ENCODE measurements around the gene ATP6V0C.

The ATP6V0C gene

DNA sequence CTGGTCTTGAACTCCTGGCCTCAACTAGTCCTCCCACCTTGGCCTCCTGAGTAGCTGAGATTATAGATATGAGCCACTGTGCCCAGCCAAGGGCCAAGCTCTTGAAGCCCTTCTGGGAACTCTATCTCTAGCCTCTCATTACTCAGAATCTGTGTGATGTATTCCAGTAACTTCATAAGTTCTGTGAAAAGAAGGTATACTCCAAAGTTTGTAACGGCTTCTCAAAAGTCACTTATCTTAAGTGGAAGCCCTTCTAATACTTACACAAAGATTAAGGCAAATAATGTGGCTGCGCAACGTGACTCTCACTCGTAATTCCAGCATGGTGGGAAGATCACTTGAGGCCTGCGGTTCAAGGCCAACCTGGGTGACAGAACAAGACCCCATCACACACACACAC lies 19.1 kb upstream of the ATP6V0C start:
- Histone ChIP-seq H3K4me3 (IDR thresholded peaks at IDR 0.05; ENCODE audit: insufficient read depth, low read depth, low read length) (no peak overlapping the region), H3K27ac (no peak overlapping the region), H3K36me3 (ENCODE audit: insufficient read depth) (no peaks in the 10 kb centered on the region), H4K20me1 (ENCODE audit: insufficient read depth) (no peaks in the 10 kb centered on the region), H3K9ac (no peak overlapping the region), H3K79me2 (ENCODE audit: insufficient read depth, low read depth) (no peaks in the 10 kb centered on the region), H2AFZ (ENCODE audit: low read depth) (no peak overlapping the region), H3K27me3 (ENCODE audit: insufficient read depth, low read depth) (no peaks in the 10 kb centered on the region), H3K4me1 (ENCODE audit: low read depth, poor library complexity, severe bottlenecking) (no peaks in the 10 kb centered on the region), H3K4me2 (no peak overlapping the region)
- TF ChIP-seq, protein P1, sequence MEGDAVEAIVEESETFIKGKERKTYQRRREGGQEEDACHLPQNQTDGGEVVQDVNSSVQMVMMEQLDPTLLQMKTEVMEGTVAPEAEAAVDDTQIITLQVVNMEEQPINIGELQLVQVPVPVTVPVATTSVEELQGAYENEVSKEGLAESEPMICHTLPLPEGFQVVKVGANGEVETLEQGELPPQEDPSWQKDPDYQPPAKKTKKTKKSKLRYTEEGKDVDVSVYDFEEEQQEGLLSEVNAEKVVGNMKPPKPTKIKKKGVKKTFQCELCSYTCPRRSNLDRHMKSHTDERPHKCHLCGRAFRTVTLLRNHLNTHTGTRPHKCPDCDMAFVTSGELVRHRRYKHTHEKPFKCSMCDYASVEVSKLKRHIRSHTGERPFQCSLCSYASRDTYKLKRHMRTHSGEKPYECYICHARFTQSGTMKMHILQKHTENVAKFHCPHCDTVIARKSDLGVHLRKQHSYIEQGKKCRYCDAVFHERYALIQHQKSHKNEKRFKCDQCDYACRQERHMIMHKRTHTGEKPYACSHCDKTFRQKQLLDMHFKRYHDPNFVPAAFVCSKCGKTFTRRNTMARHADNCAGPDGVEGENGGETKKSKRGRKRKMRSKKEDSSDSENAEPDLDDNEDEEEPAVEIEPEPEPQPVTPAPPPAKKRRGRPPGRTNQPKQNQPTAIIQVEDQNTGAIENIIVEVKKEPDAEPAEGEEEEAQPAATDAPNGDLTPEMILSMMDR (conservative IDR thresholded peaks at IDR 0.05; ENCODE audit: low read depth, low read length): no peak

DNA sequence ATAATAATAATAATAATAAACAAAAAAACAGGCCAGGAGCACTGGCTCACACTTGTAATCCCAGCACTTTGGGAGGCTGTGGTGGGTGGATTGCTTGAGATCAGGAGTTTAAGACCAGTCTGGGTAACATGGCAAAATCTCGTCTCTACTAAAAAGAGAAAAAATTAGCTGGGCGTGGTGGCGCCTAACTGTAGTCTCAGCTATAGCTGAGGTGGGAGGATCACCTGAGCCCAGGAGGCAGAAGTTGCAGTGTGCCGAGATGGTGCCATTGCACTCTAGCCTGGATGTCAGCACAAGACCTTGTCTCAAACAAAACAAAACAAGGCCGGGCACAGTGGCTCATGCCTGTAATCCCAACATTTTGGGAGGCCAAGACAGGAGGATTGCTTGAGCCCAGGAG lies 18.7 kb upstream of the ATP6V0C start:
- Histone ChIP-seq H2AFZ (ENCODE audit: low read depth) (no peak overlapping the region), H3K79me2 (ENCODE audit: insufficient read depth, low read depth) (no peaks in the 10 kb centered on the region), H3K36me3 (ENCODE audit: insufficient read depth) (no peaks in the 10 kb centered on the region), H3K4me1 (ENCODE audit: low read depth, poor library complexity, severe bottlenecking) (no peaks in the 10 kb centered on the region), H3K4me3 (IDR thresholded peaks at IDR 0.05; ENCODE audit: insufficient read depth, low read depth, low read length) (no peak overlapping the region), H3K27me3 (ENCODE audit: insufficient read depth, low read depth) (no peaks in the 10 kb centered on the region), H3K9ac (no peak overlapping the region), H3K4me2 (no peak overlapping the region), H4K20me1 (ENCODE audit: insufficient read depth) (no peaks in the 10 kb centered on the region), H3K27ac (no peak overlapping the region)
- TF ChIP-seq, protein P1 (conservative IDR thresholded peaks at IDR 0.05; ENCODE audit: low read depth, low read length): no peak

DNA sequence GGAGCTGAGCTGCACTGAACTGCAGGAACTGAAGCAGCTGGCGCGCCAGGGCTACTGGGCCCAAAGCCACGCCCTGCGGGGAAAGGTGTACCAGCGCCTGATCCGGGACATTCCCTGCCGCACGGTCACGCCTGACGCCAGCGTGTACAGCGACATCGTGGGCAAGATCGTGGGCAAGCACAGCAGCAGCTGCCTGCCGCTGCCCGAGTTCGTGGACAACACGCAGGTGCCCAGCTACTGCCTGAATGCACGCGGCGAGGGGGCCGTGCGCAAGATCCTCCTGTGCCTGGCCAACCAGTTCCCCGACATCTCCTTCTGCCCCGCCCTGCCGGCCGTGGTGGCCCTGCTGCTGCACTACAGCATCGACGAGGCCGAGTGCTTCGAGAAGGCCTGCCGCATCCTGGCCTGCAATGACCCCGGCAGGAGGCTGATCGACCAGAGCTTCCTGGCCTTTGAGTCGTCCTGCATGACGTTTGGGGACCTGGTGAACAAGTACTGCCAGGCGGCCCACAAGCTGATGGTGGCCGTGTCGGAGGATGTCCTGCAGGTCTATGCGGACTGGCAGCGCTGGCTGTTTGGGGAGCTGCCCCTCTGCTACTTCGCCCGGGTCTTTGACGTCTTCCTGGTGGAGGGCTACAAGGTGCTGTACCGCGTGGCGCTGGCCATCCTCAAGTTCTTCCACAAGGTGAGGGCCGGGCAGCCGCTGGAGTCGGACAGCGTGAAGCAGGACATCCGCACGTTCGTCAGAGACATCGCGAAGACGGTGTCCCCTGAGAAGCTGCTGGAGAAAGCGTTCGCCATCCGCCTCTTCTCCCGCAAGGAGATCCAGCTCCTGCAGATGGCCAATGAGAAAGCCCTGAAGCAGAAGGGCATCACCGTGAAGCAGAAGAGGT lies 17.3 kb upstream of the ATP6V0C start:
- Histone ChIP-seq H3K27me3 (ENCODE audit: insufficient read depth, low read depth) (no peaks in the 10 kb centered on the region), H3K9ac (no peak overlapping the region), H3K27ac (no peak overlapping the region), H3K79me2 (ENCODE audit: insufficient read depth, low read depth) (no peaks in the 10 kb centered on the region), H3K4me1 (ENCODE audit: low read depth, poor library complexity, severe bottlenecking) (no peaks in the 10 kb centered on the region), H2AFZ (ENCODE audit: low read depth) (no peak overlapping the region), H3K4me3 (IDR thresholded peaks at IDR 0.05; ENCODE audit: insufficient read depth, low read depth, low read length) (no peak overlapping the region), H3K36me3 (ENCODE audit: insufficient read depth) (no peaks in the 10 kb centered on the region), H4K20me1 (ENCODE audit: insufficient read depth) (no peaks in the 10 kb centered on the region), H3K4me2 (no peak overlapping the region)
- TF ChIP-seq, protein P1 (conservative IDR thresholded peaks at IDR 0.05; ENCODE audit: low read depth, low read length): no peak

DNA sequence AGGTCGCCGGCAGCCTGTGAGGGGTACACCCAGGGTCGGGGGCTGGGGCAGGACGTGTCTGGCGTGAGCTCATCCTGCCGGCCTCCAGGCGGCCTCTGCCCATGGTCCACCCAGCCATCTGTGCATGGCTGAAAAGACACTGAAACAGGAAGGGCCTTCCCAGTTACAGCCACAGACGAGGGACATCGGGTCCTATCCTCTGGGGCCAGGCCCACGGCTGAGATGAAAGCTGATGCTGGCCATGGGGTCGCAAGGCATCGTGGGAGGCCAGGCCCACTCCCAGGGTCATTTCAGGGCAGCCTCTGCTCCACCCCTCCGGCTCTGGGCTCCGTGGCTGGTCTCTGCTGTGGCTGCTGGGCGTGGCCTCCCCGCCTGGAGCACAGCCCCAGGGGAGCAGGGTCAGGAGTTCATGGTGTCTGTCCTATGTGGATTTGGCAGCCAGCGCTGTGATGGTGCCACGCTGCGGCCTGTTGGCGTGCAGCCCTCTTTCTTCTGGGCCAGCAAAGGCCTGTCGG lies 16.6 kb upstream of the ATP6V0C start:
- Histone ChIP-seq H3K4me2 (no peak overlapping the region), H2AFZ (ENCODE audit: low read depth) (no peak overlapping the region), H3K79me2 (ENCODE audit: insufficient read depth, low read depth) (no peaks in the 10 kb centered on the region), H3K27ac (no peak overlapping the region; the same call in 1 of the 2 replicates), H3K9ac (no peak overlapping the region), H3K36me3 (ENCODE audit: insufficient read depth) (no peaks in the 10 kb centered on the region), H4K20me1 (ENCODE audit: insufficient read depth) (no peaks in the 10 kb centered on the region), H3K4me1 (ENCODE audit: low read depth, poor library complexity, severe bottlenecking) (no peaks in the 10 kb centered on the region), H3K27me3 (ENCODE audit: insufficient read depth, low read depth) (no peaks in the 10 kb centered on the region), H3K4me3 (IDR thresholded peaks at IDR 0.05; ENCODE audit: insufficient read depth, low read depth, low read length) (no peak overlapping the region)
- TF ChIP-seq, protein P1 (conservative IDR thresholded peaks at IDR 0.05; ENCODE audit: low read depth, low read length): no peak

Measured in KMS-11 (cell line).